HepG2 (cell line): Measurements from ENCODE around the gene CRISPLD2.

Experiments used
- ETS1 ChIP-seq: sonication (generic); formaldehyde crosslinking; IDR thresholded peaks from 2 replicates; pipeline ENCODE4 v1.4.0; 2020; ENCODE audit warnings: missing genetic modification reagents
- TAF1 ChIP-seq: sonication (generic); formaldehyde crosslinking; IDR thresholded peaks from 2 replicates; pipeline ENCODE4 v1.4.0; 2020; ENCODE audit warnings: missing genetic modification reagents
- U2AF2 ChIP-seq: fragments of 200-400 bp; formaldehyde crosslinking; IDR thresholded peaks from 2 replicates; pipeline ENCODE4 v1.6.1; 2017; ENCODE audit warnings: low read depth, mild to moderate bottlenecking, low read length
- USF2 ChIP-seq, 2 experiments: sonication (generic) in 1 of 2; formaldehyde crosslinking in 1 of 2; IDR thresholded peaks; 2 replicates each; pipeline versions ENCODE4 v1.5.1 to v1.6.1; 2011 to 2020; ENCODE audit warnings: borderline replicate concordance in 1 of 2, low read depth in 1 of 2, low read length in 1 of 2, mild to moderate bottlenecking in 1 of 2, missing genetic modification reagents in 1 of 2, moderate library complexity in 1 of 2
- ZNF280B ChIP-seq: sonication (generic); formaldehyde crosslinking; IDR thresholded peaks from 2 replicates; pipeline ENCODE4 v1.5.0; 2020; ENCODE audit warnings: missing genetic modification reagents, mild to moderate bottlenecking, borderline replicate concordance
- ZNF737 ChIP-seq: sonication (generic); formaldehyde crosslinking; IDR thresholded peaks from 2 replicates; pipeline ENCODE4 v1.5.0; 2020; ENCODE audit warnings: missing genetic modification reagents, mild to moderate bottlenecking, borderline replicate concordance
- ZZZ3 ChIP-seq: sonication (generic); formaldehyde crosslinking; IDR thresholded peaks from 2 replicates; pipeline ENCODE4 v1.4.0; 2020; ENCODE audit warnings: missing genetic modification reagents, mild to moderate bottlenecking, borderline replicate concordance

DNA sequence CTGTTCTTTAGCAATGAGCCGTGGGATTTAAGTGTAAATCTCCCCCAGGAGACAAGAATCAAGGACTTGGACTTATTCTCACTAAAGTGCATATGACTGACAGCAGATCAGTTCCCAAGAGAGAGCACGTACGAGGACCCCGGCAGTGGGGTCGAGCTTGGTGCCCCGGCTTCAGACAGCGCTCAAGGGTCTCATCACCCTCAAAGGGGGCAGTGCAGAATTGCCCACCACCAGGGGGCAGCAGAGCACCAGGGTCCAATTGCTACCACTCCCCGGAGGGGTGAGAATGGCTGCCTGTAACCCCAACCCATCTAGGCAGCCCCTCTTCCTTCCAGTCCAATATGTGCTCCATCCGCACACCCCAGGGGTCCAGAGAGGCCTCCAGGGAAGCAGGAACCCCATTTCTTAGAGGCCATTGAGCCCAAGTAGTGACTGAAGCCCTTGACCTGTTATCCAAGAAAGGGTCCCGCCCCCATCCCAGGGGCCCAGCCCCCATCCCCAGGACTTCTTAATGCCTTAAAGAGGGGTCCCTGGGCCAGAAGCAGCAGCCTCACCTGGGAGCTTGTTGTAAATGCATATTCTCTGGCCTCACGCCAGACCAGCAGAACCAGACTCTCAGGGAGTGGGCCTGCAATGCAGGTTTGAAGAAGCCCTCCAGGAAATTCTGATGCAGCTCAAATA is 105.4 kb downstream of the CRISPLD2 start:
- no peak for TF ChIP-seq U2AF2
- TF ChIP-seq ZZZ3 (CRISPR knock-in tag): no peak
- TF ChIP-seq ZNF280B (CRISPR knock-in tag): no peak
- TF ChIP-seq USF2 (IDR thresholded peaks at IDR 0.05; ENCODE audit: low read depth, low read length): no peak
- TF ChIP-seq USF2 (CRISPR knock-in tag; IDR thresholded peaks at IDR 0.05; ENCODE audit: borderline replicate concordance): no peak
- TF ChIP-seq TAF1 (CRISPR knock-in tag): no peak
- TF ChIP-seq ETS1: no peak
- TF ChIP-seq ZNF737 (CRISPR knock-in tag): no peak
